PFSK-1 (cell line): ENCODE results near the gene IZUMO2.

Source experiments
- FOXP2 ChIP-seq: optimal IDR thresholded peaks from 2 replicates; pipeline ENCODE3; 2011; ENCODE audit warnings: borderline replicate concordance, control low read depth, inconsistent platforms; ENCODE audit not compliant: insufficient read depth; ENCODE audit errors: extremely low read length, extremely low read depth
- POLR2AphosphoS5 ChIP-seq: IDR thresholded peaks from 2 replicates; pipeline ENCODE4 v1.6.1; 2012; ENCODE audit warnings: low read depth, mild to moderate bottlenecking, control low read depth, low read length, moderate library complexity
- REST ChIP-seq, 2 experiments: IDR thresholded peaks; 2 replicates each; pipeline versions ENCODE4 v1.6.1 to v1.8.0; 2011 to 2012; ENCODE audit warnings: low read depth in 2 of 2, low read length in 2 of 2, control low read depth in 1 of 2, inconsistent platforms in 1 of 2, mild to moderate bottlenecking in 1 of 2, moderate library complexity in 1 of 2; ENCODE audit not compliant: insufficient read depth in 1 of 2
- SIN3A ChIP-seq: IDR thresholded peaks from 2 replicates; pipeline ENCODE4 v1.6.1; 2012; ENCODE audit warnings: mild to moderate bottlenecking, low read length, moderate library complexity, borderline replicate concordance; ENCODE audit not compliant: insufficient read depth
- TAF1 ChIP-seq: IDR thresholded peaks from 2 replicates; pipeline ENCODE4 v1.6.1; 2012; ENCODE audit warnings: low read length, control low read depth, borderline replicate concordance; ENCODE audit not compliant: insufficient read depth

IZUMO2 gene

GRCh38 chr19:50196322-50196932 lies 33.3 kb upstream of the IZUMO2 start:
- TF ChIP-seq REST (IDR thresholded peaks at IDR 0.05; ENCODE audit: insufficient read depth in 1 of 2, low read depth in 2 of 2, low read length in 2 of 2) (no peak), POLR2AphosphoS5 (no peak), SIN3A (no peak), FOXP2 (no peak), TAF1 (no peak)

DNA sequence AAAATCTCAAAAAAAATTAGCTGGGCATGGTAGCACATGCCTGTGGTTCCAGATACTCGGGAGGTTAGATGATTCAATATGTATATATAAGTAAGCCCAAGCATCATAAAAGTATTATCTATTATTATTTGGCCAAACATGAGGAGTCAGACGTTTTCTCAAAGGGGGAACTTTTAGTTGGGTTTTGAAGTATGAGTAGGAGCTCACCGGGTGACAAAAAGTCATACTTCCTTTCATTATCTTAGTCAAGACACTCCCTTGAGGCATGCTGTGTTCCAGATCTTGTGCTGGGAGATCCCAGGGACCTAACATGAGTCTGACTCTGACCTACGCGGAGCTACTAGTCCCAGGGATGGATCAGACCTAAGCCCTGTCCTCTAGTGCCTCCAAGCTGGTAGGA lies 32.1 kb upstream of the IZUMO2 start:
- no peak for TF ChIP-seq TAF1
- no peak for TF ChIP-seq SIN3A
- no peak for TF ChIP-seq FOXP2
- no peak for TF ChIP-seq REST (IDR thresholded peaks at IDR 0.05; ENCODE audit: insufficient read depth in 1 of 2, low read depth in 2 of 2, low read length in 2 of 2)
- no peak for TF ChIP-seq POLR2AphosphoS5

DNA sequence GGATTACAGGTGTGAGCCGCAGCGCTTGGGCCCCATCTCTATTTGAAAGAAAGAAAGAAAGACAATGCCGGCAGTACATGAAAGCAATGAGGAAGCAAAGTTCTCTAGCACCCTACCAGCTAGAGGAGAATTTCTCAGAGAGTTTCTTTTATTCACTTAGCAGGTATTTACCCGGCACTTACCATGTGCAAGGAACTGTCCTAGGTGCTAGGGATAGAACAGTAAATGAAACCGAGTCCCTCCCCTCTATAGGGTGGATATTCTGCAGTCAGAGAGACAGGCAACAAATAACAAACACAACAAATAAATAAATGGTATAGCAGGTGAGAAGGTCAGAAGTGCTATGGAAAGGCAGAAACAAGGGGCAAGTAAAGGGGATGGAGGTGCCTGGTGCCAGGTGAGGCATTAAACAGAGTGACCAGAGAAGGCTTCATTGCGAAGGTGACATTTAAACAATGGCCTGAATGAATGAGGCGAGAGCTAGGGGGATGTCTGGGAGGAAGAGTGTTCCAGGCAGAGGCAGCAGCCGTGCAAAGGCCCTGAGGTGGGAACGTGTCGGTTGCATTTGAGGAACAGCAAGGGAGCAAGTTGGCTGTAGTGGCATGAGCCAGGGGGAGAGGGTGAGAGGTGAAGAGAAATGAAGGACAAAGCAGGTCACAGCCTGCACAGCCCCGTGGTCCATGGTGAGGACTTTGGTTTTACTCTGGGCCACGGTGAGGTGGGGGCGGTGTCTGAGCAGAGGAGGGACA lies 29.6 kb upstream of the IZUMO2 start:
- TF ChIP-seq TAF1 (no peak), FOXP2 (no peak), REST (IDR thresholded peaks at IDR 0.05; ENCODE audit: insufficient read depth in 1 of 2, low read depth in 2 of 2, low read length in 2 of 2) (peak in 1 of 2 experiments; percentile 85; a peak in 2 of 4 replicates)

- TF ChIP-seq POLR2AphosphoS5 (no peak), REST (IDR thresholded peaks at IDR 0.05; ENCODE audit: insufficient read depth in 1 of 2, low read depth in 2 of 2, low read length in 2 of 2) (no peak), SIN3A (no peak), FOXP2 (no peak), TAF1 (no peak)
Observed at GRCh38 chr19:50191216-50191615, 28.1 kb upstream of the IZUMO2 start.
